Adipocyte (in vitro differentiated cells): ENCODE measurements around the gene STAB2.

Source experiments
- DNase-seq: peaks from one replicate; pipeline ENCODE4 v3.0.0-alpha.2; 2015; ENCODE audit warnings: low read depth
- H3K27me3 ChIP-seq: replicated peaks from 2 replicates; pipeline ENCODE4 v1.7.0; 2013; ENCODE audit warnings: mild to moderate bottlenecking, low read length, moderate library complexity; ENCODE audit not compliant: control insufficient read depth, insufficient read depth
- H3K36me3 ChIP-seq: 2 replicates; pipeline ENCODE4 v1.7.0; 2013; ENCODE audit warnings: low read length, mild to moderate bottlenecking, moderate library complexity; ENCODE audit not compliant: control insufficient read depth, insufficient read depth, severe bottlenecking
- H3K4me1 ChIP-seq: 2 replicates; pipeline ENCODE4 v1.7.0; 2013; ENCODE audit warnings: mild to moderate bottlenecking, low read length, moderate library complexity; ENCODE audit not compliant: control insufficient read depth, insufficient read depth
- H3K4me3 ChIP-seq: 2 replicates; pipeline ENCODE4 v1.7.0; 2013; ENCODE audit warnings: mild to moderate bottlenecking, low read length, moderate library complexity
- H3K9ac ChIP-seq: 2 replicates; pipeline ENCODE4 v1.7.0; 2013; ENCODE audit warnings: mild to moderate bottlenecking, low read length, moderate library complexity
- H3K9me3 ChIP-seq: 2 replicates; pipeline ENCODE4 v1.7.0; 2013; ENCODE audit warnings: mild to moderate bottlenecking, low read length, moderate library complexity; ENCODE audit not compliant: control insufficient read depth

Gene STAB2

GRCh38 chr12:103673891-103674375 lies 86.9 kb downstream of the STAB2 start:
- DNase-seq: no peak
- no peaks in the 10 kb centered on the region for H3K9me3 ChIP-seq
- no peaks in the 10 kb centered on the region for H3K4me1 ChIP-seq
- no peak overlapping the region for H3K4me3 ChIP-seq
- H3K27me3 ChIP-seq: peaks cover 4% of the 10 kb centered on the region
- H3K36me3 ChIP-seq: no peaks in the 10 kb centered on the region
- no peak overlapping the region for H3K9ac ChIP-seq

- peaks cover 3% of the 10 kb centered on the region for H3K4me1 ChIP-seq
- H3K36me3 ChIP-seq: no peaks in the 10 kb centered on the region
- H3K9ac ChIP-seq: no peak overlapping the region
- H3K27me3 ChIP-seq: peaks cover 4% of the 10 kb centered on the region
- DNase-seq: no peak
- H3K4me3 ChIP-seq: no peak overlapping the region
- H3K9me3 ChIP-seq: no peaks in the 10 kb centered on the region
Observed at GRCh38 chr12:103676893-103677292, 89.8 kb downstream of the STAB2 start.

GRCh38 chr12:103677341-103677740 lies 90.3 kb downstream of the STAB2 start:
- Histone ChIP-seq H3K4me3 (no peak overlapping the region), H3K36me3 (no peaks in the 10 kb centered on the region), H3K9ac (no peak overlapping the region), H3K4me1 (peaks cover 3% of the 10 kb centered on the region), H3K27me3 (peaks cover 4% of the 10 kb centered on the region), H3K9me3 (no peaks in the 10 kb centered on the region)
- DNase-seq: no peak

GRCh38 chr12:103677905-103678304 lies 90.8 kb downstream of the STAB2 start:
- Histone ChIP-seq H3K4me3 (no peak overlapping the region), H3K9me3 (no peaks in the 10 kb centered on the region), H3K9ac (no peak overlapping the region), H3K4me1 (peaks cover 3% of the 10 kb centered on the region), H3K27me3 (peaks cover 4% of the 10 kb centered on the region), H3K36me3 (no peaks in the 10 kb centered on the region)
- DNase-seq: no peak

GRCh38 chr12:103679421-103680170 lies 92.5 kb downstream of the STAB2 start:
- Histone ChIP-seq H3K9me3 (no peaks in the 10 kb centered on the region), H3K36me3 (no peaks in the 10 kb centered on the region)
- DNase-seq: no peak

GRCh38 chr12:103680591-103681141 lies 93.6 kb downstream of the STAB2 start:
- Histone ChIP-seq H3K9ac (no peak overlapping the region), H3K27me3 (peaks cover 18% of the 10 kb centered on the region), H3K9me3 (no peaks in the 10 kb centered on the region), H3K36me3 (no peaks in the 10 kb centered on the region), H3K4me3 (no peak overlapping the region), H3K4me1 (peaks cover 3% of the 10 kb centered on the region)
- no peak for DNase-seq

More at GRCh38 chr12:103679421-103680170, 92.5 kb downstream of the STAB2 start:
- H3K4me1 ChIP-seq: peaks cover 3% of the 10 kb centered on the region
- no peak overlapping the region for H3K4me3 ChIP-seq
- H3K27me3 ChIP-seq: peaks cover 8% of the 10 kb centered on the region
- no peak overlapping the region for H3K9ac ChIP-seq

- H3K27me3 ChIP-seq: peaks cover 24% of the 10 kb centered on the region
- no peaks in the 10 kb centered on the region for H3K9me3 ChIP-seq
- no peak for DNase-seq
- H3K4me1 ChIP-seq: no peaks in the 10 kb centered on the region
- H3K36me3 ChIP-seq: no peaks in the 10 kb centered on the region
- H3K4me3 ChIP-seq: no peak overlapping the region
- H3K9ac ChIP-seq: no peak overlapping the region
Observed at GRCh38 chr12:103686026-103686425, 99.0 kb downstream of the STAB2 start.

GRCh38 chr12:103687253-103687652 lies 100.2 kb downstream of the STAB2 start:
- Histone ChIP-seq H3K4me3 (no peak overlapping the region), H3K27me3 (peaks cover 24% of the 10 kb centered on the region), H3K36me3 (no peaks in the 10 kb centered on the region), H3K9me3 (no peaks in the 10 kb centered on the region), H3K9ac (no peak overlapping the region), H3K4me1 (no peaks in the 10 kb centered on the region)
- no peak for DNase-seq

GRCh38 chr12:103688376-103689063 lies 101.4 kb downstream of the STAB2 start:
- no peaks in the 10 kb centered on the region for H3K36me3 ChIP-seq
- H3K9me3 ChIP-seq: no peaks in the 10 kb centered on the region
- H3K4me3 ChIP-seq: no peak overlapping the region
- no peak overlapping the region for H3K9ac ChIP-seq
- no peak for DNase-seq
- H3K27me3 ChIP-seq: peaks cover 24% of the 10 kb centered on the region
- no peaks in the 10 kb centered on the region for H3K4me1 ChIP-seq

- Histone ChIP-seq H3K9ac (no peak overlapping the region), H3K36me3 (no peaks in the 10 kb centered on the region), H3K4me1 (no peaks in the 10 kb centered on the region), H3K27me3 (peaks cover 15% of the 10 kb centered on the region), H3K9me3 (no peaks in the 10 kb centered on the region), H3K4me3 (no peak overlapping the region)
- no peak for DNase-seq
Observed at GRCh38 chr12:103690426-103690825, 103.4 kb downstream of the STAB2 start.

- Histone ChIP-seq H3K4me1 (no peaks in the 10 kb centered on the region), H3K9me3 (no peaks in the 10 kb centered on the region), H3K27me3 (peaks cover 18% of the 10 kb centered on the region), H3K9ac (no peak overlapping the region), H3K36me3 (no peaks in the 10 kb centered on the region), H3K4me3 (no peak overlapping the region)
- no peak for DNase-seq
Observed at GRCh38 chr12:103691063-103691462, 104.0 kb downstream of the STAB2 start.
